NCI-H748 (cell line): ENCODE results near the gene C9orf50.
"Not testable (repeated sequence)": the region's sequence is repeated elsewhere in the genome, so short reads cannot be mapped to it uniquely, and the experiment has no call there.

ENCODE experiments used
- DNase-seq: peaks from one replicate; lab custom pipeline; 2025; ENCODE audit not compliant: unreplicated experiment; lab: John Stamatoyannopoulos, UW

Gene C9orf50

DNA sequence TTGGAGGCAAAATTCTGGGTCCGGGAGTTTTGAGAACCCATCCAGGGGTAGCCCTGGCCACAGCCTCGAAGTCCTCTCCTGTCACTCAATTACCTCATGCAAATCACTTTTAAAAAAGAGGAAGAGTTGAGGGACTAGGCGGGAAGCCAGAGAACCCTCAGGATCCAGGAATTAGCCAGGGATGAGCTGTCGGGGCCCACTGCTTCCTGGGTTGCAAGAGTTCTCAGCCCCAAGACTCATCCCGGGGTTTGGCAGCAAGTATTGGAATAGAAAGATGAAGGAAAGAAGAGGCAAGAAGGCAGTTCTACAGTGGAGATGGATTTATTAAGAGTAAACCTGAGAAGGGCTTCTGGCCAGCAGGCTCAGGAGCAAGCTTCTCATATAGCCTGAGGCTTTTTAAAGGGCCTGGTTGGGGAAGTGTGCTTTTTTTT, 25.6 kb downstream of the C9orf50 start:
- no peak for DNase-seq

DNA sequence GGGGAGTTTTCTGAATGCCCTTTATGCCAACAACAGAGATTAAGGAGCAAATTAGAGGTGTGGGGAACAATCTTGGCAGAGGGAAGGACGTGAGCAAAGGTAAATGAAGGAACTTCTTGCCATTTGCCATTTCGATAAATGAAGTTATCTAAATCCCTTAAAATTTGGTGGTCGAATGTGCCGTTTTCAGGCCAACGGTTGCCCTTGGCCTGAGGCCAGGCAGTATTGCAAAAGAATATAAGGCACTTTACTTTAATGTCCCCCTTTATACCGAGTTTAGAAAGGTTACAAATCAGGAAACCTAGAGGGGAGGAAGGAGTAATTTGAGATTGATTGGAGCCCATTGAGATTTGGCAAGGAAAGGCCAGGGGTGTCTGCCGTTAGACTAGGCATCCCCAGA, 26.3 kb downstream of the C9orf50 start:
- no peak for DNase-seq

DNA sequence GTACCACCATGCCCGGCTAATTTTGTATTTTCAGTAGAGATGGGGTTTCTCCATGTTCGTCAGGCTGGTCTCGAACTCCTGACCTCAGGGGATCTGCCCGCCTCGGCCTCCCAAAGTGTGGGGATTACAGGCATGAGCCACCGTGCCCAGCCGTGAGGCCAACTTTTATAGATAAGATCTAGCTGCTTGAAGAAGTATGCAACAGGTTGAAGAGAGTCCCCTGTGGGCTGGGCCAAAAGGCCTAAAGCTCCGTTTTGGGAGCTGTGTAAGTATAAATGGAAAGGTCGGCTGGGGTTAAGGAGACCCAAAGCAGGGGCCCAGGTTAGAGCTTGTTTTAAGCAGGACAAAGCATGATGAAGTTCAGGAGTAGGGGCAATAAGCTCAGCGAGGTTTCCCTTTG, 28.1 kb downstream of the C9orf50 start:
- not testable (repeated sequence) for DNase-seq

DNA sequence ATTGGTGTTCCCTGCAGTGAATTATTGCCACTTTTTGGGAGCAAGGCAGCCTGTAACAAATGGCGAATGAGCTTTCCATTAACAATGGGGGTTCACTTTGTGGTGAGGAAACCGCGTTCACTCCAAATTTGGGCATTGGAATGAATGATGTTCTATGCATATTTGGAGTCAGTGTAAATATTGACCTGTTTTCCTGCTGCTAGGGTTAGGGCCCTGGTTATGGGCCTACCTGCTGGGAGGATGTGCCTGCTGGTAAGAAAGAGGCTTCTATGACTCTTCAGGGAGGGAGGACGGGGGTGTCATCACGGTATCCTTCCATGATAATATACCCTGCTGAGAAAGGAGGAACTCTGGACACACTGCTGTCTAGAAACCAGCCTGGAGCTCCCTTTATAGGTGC, 29.0 kb downstream of the C9orf50 start:
- DNase-seq = no peak

DNA sequence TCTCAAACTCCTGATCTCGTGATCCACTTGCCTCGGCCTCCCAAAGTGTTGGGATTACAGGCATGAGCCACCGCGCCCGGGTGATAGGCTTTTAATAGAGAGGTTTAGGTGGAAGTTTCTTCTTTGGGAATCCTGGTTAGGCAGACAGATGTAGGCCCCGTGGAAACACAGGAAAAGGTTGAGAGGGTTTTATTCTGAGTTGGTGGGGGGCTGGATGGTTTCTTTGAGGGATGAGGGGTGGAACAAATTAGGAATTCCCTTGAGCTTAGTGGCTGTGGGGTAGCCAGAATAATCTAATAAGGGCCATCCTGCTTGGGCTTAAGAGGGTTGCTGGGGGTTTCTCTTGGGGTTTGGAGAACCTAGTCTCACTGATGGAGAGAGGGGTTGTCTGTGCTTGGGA, 30.4 kb downstream of the C9orf50 start:
- DNase-seq = no peak

DNA sequence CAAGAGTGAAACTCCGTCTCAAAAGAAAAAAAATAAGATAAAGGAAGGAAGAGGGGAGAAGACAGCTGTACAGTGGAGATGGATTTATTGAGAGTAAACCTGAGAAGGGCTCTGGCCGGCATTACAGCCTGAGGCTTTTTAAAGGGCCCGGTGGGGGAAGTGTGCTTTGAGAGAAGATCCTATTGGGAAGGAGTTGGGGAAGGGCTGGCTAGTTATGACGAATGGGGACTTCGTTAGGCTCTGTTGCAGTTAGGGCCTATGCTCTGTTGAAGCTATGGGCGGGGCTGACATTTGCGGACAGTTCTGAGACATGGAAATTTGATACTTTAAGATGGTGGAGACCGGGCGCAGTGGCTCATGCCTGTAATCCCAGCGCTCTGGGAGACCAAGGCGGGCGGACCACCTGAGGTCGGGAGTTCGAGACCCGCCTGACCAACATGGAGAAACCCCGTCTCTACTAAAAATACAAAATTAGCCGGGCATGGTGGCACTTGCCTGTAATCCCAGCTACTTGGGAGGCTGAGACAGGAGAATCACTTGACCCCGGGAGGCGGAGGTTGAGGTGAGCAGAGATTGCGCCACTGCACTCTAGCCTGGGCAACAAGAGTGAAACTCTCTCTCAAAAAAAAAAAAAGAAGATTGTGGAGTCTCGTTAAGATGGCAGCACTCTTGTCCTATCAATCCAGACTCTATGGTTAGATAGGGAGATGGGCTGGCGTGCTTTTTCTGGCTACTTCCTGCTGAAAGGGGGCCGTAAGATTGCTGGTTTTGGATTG, 33.2 kb downstream of the C9orf50 start:
- DNase-seq = peak; percentile 11

DNA sequence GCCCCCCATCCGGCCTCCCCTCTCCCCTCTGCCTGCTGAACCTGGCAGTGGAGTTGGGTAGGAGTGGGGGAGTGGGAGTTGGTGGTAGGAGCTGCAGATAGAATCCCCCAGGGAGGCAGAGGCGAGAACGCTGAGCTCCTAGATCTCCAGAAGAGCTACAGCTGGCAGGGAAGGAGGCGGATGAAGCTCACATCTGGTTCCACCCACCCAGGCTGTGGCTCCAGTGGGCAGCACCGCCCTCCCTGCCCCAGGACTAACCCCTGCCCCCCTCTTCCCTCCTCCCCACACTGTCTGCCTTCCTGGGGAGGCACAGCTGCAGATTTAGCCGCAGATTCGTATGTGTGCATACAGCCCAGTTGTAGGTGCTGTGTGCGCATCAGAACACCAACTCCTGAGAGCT, 34.2 kb downstream of the C9orf50 start:
- no peak for DNase-seq

DNA sequence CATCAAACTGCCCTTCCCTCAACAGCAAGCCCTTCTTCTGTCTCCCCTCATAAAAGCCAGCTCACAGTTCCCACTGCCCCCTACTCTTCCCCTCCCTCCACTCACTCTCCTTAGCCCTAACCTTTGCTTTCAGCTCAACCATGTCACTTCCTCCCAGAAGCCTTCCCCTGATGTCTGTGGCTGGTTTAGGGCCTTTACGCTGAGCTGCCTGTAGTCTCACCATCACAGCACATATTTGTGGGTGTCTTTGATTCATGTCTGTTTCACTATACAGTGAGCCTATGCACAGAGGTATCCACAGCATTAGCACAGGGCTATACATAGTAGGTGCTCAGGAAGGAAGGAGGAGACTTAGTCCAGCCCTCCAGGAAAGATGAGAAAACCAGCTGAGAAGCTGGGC, 34.7 kb downstream of the C9orf50 start:
- no peak for DNase-seq

DNA sequence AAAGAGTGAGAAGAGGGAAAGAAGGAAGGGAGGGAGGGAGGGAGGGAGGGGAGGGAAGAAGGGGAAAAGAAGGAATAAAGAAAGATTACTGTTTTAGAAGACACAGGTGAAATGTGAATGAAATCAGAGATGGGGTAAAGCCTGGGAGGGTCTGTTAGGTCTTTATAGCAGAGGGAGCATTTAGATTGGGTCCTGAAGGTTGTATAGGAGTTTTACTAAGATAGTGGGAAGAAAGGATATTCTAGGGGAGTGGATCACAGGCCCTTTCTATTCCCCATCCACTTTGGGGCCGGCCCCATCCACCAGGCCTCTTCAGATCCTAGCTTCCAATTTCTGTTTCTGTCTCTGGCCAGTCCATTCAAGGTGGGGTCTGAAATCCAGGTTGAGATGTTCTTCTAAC, 35.5 kb downstream of the C9orf50 start:
- DNase-seq = no peak

DNA sequence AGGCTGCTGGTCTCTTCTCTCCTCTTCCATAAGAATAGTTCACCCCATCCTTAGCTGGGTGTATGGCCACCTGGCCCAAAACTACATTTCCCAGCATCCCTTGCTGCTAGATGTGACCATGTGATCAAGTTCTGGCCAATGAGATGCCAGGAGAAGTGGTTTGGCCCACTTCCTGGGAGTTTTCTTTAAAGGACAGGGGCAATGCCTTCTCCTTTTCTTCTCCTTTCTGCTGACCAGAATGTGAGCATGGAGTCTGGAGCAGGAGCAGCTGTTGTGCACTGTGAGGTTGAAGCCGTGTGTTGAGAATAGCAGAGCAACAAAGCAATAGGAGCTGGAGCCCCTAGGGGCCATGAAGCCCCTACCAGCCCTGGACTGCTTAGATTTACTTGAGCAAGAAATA, 36.8 kb downstream of the C9orf50 start:
- DNase-seq = peak; percentile 58

DNA sequence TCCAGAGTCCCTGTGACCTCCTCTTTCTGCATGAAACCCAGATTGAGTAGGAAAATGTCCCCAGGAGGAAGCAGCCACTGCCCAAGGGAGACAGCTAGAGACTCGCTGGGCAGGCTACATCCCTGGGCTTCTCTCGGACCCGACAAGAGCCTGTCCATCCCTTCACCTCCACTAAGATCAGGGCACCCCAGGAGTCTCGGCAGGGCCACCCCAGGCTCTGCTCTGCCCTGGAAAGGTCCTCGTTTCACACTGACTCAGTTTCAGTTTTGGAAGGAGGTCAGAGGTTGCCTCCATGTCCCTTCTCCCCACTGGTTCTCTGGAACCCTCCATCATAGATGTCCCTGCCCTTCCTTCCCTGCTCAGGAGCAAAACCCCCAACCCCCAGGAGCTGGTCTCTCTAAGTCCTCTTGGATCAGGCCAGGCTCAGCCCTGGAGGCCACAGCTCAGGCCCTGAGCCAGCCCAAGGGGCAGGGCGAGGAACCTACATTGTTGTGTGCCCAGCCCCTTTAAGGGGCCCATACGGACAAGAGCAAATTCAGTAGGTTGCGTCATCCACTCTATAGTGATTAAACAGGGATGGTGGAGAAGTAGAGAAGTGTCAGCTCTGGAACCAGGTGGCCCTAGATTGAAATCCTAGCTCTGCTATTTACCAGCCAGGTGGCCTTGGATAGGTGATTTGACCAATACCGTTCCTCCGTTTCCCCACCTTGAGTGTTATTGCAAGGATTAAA, 37.4 kb downstream of the C9orf50 start:
- DNase-seq = no peak

DNA sequence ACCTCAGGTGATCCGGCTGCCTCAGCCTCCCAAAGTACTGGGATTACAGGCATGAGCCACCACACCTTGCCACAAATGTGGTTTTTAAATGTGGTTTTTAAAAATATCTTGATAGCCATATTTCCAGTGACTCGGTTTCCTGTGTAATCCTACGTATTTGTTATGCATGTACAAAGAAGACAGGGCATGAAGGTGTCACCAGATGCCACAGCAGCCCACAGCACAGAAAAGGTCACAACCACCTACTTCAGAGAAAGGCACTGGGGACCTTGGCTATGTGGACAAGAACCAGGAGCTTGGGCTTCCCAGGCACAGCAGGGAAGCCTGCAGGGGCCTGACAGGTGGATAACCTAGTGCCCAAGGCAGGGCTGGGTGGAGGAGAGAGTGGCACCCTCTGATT, 38.0 kb downstream of the C9orf50 start:
- DNase-seq = no peak

DNA sequence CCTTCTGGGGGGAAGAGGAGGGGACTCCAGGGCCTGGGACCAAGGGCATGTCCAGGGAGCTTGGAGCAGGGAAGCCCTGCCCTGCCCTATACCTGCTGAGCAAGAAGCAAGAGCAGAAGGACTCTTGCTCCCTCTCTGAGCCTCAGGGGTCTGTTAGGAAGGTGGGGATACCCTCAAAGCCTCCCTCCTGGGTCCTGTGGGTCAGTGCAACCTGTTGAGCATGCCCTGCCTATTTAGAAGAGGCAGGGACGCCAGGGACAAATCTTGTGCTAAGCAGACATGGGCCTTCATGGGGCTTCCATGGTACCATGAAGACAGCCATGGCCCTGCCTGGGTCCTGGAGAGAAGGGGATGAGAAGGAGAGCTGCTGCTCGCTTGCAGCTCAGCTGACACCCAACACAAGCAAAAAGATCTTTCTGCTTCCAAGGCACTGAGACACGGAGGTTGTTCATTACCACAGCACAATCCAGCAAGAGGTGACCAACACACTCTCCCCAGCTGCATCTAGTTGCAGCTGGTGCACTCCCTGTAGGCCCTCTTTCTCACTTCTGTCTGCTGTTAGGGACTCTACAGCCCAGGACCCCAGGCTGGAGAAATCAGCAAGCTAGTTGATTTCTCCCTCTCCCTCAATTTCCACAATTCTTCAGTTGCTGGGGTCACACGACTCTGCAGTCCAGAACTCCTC, 39.3 kb downstream of the C9orf50 start:
- no peak for DNase-seq

DNA sequence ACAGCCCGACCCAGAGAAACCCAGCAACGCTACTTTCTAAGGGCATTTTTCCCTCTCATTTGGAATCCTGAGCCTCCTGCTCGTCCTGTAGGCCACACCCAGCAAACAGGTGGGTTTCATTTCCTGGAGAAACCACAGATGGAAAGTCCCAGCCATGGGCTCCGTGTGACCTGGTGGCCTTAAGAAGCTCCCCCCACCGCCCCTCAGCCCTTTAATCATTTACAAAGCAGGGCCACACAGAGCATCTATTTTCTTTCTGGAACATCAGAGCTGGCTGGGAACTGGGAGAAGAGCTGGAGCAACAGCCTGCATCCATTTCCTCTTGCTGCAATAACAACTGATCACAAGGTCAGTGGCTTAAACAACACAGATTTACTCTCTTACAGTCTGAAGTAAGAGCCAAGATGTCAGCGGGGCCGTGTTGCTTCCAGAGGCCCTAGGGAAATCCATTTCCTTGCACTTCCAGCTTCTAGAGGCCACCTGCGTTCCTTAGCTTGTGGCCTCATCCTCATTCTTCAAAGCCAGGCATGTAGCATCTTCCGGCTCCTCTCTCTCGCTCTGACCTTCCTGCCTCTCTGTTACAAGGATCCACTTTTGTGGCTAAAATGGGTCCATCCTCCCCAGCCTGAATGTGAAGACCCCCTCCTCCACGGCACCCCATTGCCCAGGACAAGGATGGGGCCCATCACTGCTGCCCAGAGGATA, 40.5 kb downstream of the C9orf50 start:
- DNase-seq = no peak

DNA sequence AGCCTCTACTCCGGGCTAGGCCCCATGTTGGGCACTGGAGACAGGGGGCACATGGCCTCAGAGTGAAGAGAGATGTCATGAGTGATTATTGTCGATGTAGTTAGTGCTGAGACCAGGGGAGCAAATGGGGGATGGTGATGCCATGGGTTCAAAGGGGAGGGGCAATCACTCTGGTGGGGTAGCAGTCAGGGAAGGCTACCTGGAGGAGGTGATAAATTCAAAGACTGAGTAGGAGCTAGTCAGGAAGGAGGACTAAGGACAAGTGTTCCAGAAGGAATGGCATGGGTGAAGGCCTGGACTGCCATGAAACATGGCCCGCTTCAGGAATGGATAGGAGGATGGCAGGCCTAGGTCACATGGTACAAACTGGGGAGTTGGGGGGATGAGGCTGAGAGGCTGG, 41.6 kb downstream of the C9orf50 start:
- no peak for DNase-seq

DNA sequence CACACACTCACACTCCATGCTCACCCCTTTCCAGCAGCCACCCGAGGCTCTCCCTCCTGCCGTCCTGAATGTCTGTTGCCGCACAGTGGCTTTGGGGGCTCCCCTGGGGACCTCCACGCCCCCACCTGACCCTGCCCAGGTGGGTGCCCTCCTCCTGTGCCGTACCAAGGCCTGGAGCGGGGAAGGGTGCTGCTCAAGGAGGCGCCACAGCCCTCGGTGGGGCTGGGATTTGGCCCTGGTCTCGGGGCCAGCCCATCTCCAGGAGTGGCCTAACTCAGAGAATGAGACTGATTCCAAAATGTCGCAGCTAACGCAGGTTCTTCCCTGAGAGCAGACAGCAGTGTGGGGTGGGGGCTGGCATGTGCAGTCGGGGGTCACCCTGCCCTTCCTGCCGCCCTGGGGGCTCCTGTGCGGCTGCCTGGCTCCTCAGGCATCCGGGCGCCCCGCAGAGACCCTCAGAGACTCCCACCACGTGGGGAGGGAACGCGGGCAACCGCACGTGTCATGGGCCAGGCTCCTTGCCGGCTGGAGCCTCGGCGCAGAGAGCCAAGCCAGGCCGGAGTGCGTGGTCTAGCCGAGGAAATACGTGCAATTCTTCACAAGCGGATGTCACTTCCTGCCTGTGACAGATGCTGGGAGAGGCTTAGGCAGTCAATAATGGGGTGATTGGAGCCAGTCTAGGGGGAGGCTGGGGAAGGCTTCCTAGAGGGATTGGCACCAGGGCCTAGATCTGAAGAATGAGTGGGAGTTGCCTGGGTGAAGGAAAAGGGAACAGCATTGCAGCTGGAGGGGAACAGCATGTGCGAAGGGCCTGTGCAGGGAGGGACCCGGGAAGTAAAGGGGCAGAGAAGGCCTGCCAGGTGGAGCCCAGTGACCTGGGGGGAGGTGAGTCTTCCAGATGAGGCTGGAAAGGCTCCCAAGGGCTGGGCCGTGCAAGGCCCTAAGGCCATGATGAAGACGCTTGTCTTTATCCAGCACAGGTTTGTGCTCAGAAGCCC, 44.1 kb downstream of the C9orf50 start:
- DNase-seq = no peak

DNA sequence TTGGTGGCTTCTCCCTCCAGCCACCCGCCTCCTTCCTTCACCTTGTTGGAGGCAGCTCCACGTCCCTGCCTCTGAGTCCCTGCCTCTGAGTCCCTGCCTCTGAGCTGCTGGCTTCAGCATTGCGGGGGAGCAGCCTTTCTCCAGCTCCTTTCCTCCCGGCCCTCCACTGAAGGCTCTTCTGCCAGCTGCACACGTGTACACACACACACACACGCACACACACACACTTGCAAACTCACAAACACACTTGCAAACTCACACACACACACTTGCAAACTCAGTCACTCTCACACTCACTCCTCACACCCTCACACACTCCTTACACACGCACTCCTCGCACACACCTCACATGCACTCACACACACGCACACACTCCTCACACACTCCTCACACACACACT, 45.1 kb downstream of the C9orf50 start:
- DNase-seq = no peak

DNA sequence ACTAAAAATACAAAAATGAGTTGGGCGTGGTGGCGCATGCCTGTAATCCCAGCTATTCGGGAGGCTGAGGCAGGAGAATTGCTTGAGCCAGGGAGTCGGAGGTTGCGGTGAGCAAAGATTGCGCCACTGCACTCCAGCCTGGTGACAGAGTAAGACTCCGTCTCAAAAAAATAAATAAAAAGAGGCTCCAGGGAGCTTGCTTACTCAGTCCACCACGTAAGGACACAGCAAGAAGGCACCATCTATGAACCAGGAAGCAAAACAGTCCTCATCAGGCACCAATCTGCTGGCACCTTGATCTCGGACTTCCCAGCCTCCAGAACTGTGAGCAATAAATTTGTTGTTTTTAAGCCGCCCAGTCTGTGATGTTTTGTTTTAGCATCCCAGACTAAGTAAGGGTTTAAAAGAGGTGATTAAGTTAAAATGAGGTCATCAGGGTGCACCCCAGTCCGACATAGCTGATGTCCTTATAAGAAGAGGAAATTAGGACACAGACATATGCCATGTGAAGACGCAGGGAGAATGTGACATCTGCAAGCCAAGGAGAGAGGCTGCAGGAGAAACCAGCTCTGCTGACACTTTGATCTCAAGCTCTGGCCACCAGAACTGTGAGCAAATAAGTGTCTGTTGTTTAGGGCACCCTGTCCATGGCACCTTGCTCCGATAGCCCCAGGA, 45.9 kb downstream of the C9orf50 start:
- DNase-seq = no peak

DNA sequence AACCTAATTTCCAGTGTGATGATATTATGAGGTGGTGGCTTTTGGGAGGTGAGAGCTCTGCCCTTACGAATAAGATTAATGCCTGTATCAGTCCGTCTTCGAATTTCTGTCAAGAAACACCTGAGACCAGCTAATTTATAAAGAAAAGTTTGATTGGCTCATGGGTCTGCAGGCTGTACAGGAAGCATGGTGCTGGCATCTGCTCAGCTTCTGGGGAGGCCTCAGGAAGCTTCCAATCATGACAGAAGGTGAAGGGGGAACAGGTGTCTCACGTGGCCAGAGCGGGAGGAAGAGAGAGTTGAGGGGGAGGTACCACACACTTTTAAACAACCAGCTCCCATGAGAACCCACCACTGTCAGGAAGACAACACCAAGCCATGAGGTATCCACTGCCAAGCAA, 46.9 kb downstream of the C9orf50 start:
- no peak for DNase-seq

DNA sequence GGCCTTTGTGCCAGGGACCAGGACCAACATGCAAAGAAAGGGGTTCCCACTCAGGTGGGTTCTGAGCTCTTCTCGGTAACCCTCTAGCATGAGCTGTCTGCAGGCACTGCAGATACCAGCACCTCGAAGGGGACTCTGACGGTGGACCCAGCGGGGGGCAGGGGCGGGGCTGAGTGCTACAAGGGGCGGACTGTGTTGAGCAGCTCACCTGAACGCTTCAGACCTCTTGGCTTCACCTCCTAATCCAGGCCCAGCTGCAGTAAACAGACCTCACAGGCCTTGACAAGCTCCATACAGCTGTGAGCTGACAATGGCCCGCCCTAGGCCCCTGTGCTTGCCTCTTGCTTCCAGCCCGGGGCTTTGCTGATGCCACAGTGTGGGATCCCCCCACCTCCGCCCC, 48.4 kb downstream of the C9orf50 start:
- no peak for DNase-seq
